Tibial nerve (tissue), 4 donors: ENCODE measurements around the gene ADAM15.

Source experiments
- EP300 ChIP-seq, 2 donors: sonication (generic); formaldehyde crosslinking; IDR thresholded peaks; one replicate each; pipeline ENCODE4 v1.6.1; 2017; ENCODE audit warnings: antibody characterized with exemption in 2 of 2, mild to moderate bottlenecking in 1 of 2
- POLR2A ChIP-seq, 2 donors: fragments of 450-650 bp; IDR thresholded peaks; one replicate each; pipeline ENCODE4 v1.6.1; 2017; ENCODE audit warnings: antibody characterized with exemption in 2 of 2, mild to moderate bottlenecking in 2 of 2, moderate library complexity in 2 of 2
- TF ChIP-seq, protein P1 (sequence below), 5 experiments: fragments of 200-600 bp in 3 of 5; fragments of 450-650 bp in 2 of 5; sonication (generic) in 3 of 5; IDR thresholded peaks; one replicate each; pipeline ENCODE4 v1.5.1; 2016 to 2019; ENCODE audit warnings: antibody characterized with exemption in 5 of 5, mild to moderate bottlenecking in 3 of 5, moderate library complexity in 2 of 5

DNA sequence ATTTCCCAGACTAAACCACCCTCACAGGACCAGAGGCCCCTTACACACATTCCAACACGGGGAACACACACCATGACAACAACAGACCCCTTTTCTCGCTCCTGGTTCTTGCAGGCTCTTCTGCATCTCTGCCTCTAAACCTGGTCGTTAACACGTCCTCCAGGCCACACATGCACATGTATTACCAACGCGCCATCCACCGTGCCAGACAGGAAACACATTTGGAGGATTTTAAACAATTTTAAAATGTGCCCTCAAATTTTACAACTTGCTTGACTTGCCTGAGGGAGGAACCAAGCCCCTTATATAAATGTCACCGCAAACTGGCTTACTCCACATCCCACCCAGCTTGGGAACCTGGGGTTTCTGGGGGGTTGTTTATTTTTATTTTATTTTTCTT, 59.7 kb downstream of the ADAM15 start:
- TF ChIP-seq, protein P1, sequence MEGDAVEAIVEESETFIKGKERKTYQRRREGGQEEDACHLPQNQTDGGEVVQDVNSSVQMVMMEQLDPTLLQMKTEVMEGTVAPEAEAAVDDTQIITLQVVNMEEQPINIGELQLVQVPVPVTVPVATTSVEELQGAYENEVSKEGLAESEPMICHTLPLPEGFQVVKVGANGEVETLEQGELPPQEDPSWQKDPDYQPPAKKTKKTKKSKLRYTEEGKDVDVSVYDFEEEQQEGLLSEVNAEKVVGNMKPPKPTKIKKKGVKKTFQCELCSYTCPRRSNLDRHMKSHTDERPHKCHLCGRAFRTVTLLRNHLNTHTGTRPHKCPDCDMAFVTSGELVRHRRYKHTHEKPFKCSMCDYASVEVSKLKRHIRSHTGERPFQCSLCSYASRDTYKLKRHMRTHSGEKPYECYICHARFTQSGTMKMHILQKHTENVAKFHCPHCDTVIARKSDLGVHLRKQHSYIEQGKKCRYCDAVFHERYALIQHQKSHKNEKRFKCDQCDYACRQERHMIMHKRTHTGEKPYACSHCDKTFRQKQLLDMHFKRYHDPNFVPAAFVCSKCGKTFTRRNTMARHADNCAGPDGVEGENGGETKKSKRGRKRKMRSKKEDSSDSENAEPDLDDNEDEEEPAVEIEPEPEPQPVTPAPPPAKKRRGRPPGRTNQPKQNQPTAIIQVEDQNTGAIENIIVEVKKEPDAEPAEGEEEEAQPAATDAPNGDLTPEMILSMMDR (IDR thresholded peaks at IDR 0.05): no peak
- no peak for TF ChIP-seq POLR2A (IDR thresholded peaks at IDR 0.05)
- TF ChIP-seq EP300 (IDR thresholded peaks at IDR 0.05): no peak
